Uterus (tissue), 4 donors: Measurements from ENCODE around the gene GRAMD1A. TPM values are rescaled to one million over a fixed set of nuclear protein-coding genes. Genes with fewer than 3 reads are reported as not detected.
A peak's percentile ranks its signal among the peaks of the same experiment; 100 is the strongest.
"Not testable (repeated sequence)": the region's sequence is repeated elsewhere in the genome, so short reads cannot be mapped to it uniquely, and the experiment has no call there.

Experiments used
- DNase-seq, 2 donors: peaks; one replicate each; pipeline ENCODE4 v3.0.0-alpha.2; 2019 to 2020
- H3K27ac ChIP-seq, 2 donors: fragments of 200-600 bp; sonication (generic); 1 replicate in 1 of 2; 2 replicates in 1 of 2; pipeline ENCODE4 v1.5.1; 2016 to 2018
- H3K27me3 ChIP-seq, 2 donors: fragments of 200-600 bp; sonication (generic); one replicate each; pipeline ENCODE4 v1.5.1; 2018 to 2019; ENCODE audit warnings: control low read depth in 1 of 2
- H3K36me3 ChIP-seq, 2 donors: fragments of 200-600 bp; sonication (generic); one replicate each; pipeline ENCODE4 v1.5.1; 2019; ENCODE audit warnings: control low read depth in 1 of 2
- H3K4me1 ChIP-seq, 2 donors: fragments of 200-600 bp; sonication (generic); one replicate each; pipeline ENCODE4 v1.5.1; 2018 to 2019; ENCODE audit warnings: control low read depth in 1 of 2
- H3K4me3 ChIP-seq, 2 donors: fragments of 200-600 bp; sonication (generic); 1 replicate in 1 of 2; 2 replicates in 1 of 2; pipeline ENCODE4 v1.5.1; 2018 to 2019; ENCODE audit warnings: mild to moderate bottlenecking in 1 of 2
- H3K9me3 ChIP-seq, 2 donors: fragments of 200-600 bp; sonication (generic); one replicate each; pipeline ENCODE4 v1.5.1; 2019; ENCODE audit warnings: control low read depth in 1 of 2
- POLR2A ChIP-seq, 2 donors: fragments of 450-650 bp; IDR thresholded peaks; one replicate each; pipeline ENCODE4 v1.6.1; 2016; ENCODE audit warnings: antibody characterized with exemption in 2 of 2, mild to moderate bottlenecking in 1 of 2, moderate library complexity in 1 of 2
- intact Hi-C: fragments of 100-400 bp; cut with DNase I; formaldehyde crosslinking; loops from one replicate; pipeline ENCODE4 v1.15.1; 2023; ENCODE audit warnings: low total_unique reads
- total RNA-seq, 4 donors: library from RNA; depleted of rRNA in 3 of 4; stranded (reverse); fragments of >200 nt in 3 of 4; gene quantifications; one replicate each; pipeline versions ENCODE4 v1.1.0 to v1.2.4, GENCODE V29; 2014 to 2023
- TF ChIP-seq, protein P1 (sequence below), 4 experiments: fragments of 200-600 bp in 2 of 4; fragments of 450-650 bp in 2 of 4; sonication (generic) in 2 of 4; IDR thresholded peaks; one replicate each; pipeline ENCODE4 v1.5.1; 2016 to 2019; ENCODE audit warnings: antibody characterized with exemption in 4 of 4, mild to moderate bottlenecking in 2 of 4, moderate library complexity in 1 of 4
- donor health status: DM: yes; HTN: yes; CAD: no.

Gene GRAMD1A
- total RNA-seq, 4 donors from 2014 or later = 40.0 to 89.8 (median 52.2) TPM

DNA sequence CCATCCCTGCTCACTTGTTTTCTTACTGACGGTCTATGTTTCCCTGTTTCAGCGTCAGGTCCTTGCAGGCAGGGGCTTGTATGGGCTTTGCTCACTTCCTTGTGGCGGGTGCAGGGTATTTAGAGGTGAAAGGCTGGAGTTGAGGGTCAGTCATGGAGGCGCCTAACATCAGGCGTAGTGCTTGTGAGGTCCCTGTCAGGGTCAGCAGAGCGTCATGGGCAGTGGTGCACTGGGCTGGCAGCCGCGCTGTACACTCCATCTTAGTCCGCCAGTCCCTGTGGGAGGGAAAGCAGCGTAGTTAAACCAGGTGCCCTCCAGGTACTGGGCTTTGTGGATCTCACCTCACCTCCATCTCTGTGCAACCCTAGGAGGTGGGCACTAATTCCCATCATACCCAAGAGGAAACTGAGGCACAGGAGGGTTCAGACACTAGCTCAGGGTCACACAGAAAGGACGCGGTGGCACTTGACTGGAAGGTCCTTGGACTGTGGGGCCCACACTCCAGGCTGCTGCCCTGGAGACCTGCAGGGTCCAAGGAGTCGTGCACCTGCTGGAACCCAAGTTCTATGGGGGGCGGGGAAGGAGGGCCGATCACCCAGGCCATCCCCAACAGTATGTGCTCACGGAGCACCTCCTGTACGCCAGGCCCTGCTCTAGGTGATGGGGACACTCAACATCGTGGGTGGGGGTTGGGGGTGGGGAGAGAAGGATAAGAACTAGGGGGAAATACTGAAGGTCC is 4.6 kb downstream of the GRAMD1A start:
- H3K36me3 ChIP-seq = no peaks in the 10 kb centered on the region
- no peaks in the 10 kb centered on the region for H3K9me3 ChIP-seq
- H3K27me3 ChIP-seq = no peaks in the 10 kb centered on the region
- H3K27ac ChIP-seq = peak overlapping the region in 1 of 2 donors; percentile 69
- DNase-seq = no peak
- intact Hi-C loops = no loop called here
- H3K4me1 ChIP-seq = no peaks in the 10 kb centered on the region
- H3K4me3 ChIP-seq = no peak overlapping the region
- TF ChIP-seq, protein P1, sequence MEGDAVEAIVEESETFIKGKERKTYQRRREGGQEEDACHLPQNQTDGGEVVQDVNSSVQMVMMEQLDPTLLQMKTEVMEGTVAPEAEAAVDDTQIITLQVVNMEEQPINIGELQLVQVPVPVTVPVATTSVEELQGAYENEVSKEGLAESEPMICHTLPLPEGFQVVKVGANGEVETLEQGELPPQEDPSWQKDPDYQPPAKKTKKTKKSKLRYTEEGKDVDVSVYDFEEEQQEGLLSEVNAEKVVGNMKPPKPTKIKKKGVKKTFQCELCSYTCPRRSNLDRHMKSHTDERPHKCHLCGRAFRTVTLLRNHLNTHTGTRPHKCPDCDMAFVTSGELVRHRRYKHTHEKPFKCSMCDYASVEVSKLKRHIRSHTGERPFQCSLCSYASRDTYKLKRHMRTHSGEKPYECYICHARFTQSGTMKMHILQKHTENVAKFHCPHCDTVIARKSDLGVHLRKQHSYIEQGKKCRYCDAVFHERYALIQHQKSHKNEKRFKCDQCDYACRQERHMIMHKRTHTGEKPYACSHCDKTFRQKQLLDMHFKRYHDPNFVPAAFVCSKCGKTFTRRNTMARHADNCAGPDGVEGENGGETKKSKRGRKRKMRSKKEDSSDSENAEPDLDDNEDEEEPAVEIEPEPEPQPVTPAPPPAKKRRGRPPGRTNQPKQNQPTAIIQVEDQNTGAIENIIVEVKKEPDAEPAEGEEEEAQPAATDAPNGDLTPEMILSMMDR (IDR thresholded peaks at IDR 0.05) = no peak
- no peak for TF ChIP-seq POLR2A (IDR thresholded peaks at IDR 0.05)

DNA sequence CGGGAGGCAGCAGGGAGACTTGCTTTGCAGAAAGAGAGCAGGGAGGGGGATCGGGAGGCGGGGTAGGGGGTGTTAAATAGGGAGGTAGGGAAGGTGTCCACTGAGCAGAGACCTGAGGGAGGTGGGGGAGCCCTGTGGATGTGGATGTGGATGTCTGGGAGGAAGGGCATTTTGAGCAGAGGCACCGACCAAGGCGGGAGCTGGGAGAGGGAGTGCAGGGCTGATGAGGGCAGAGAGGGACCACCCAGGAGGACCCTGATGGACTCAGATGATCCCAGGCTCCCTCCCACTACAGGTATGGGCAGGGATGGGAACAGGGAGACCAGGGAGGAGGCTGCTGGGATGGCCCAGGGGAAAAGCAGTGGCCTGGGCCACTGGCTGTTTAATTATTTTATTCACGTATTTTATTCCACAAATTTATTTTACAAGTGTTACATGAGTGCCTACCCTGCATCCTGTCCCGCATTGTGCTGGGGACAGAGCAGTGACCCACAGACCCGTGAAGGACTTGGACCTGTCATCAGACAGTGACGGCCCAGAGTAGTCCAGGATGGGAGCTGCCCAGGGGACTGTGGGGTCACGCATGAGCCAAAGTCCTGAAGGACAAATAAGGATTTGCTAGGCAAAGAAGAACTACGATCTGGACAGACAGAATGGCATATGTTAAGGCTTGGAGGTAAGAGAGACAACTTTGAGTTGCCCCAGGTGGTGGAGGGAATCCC is 5.3 kb downstream of the GRAMD1A start:
- Histone ChIP-seq H3K4me3 (no peak overlapping the region), H3K9me3 (no peaks in the 10 kb centered on the region), H3K27ac (peak overlapping the region; percentile 42 to 69), H3K4me1 (no peaks in the 10 kb centered on the region), H3K27me3 (no peaks in the 10 kb centered on the region), H3K36me3 (no peaks in the 10 kb centered on the region)
- intact Hi-C loops = no loop called here
- TF ChIP-seq, protein P1 (IDR thresholded peaks at IDR 0.05) = no peak
- TF ChIP-seq POLR2A (IDR thresholded peaks at IDR 0.05) = no peak
- no peak for DNase-seq

DNA sequence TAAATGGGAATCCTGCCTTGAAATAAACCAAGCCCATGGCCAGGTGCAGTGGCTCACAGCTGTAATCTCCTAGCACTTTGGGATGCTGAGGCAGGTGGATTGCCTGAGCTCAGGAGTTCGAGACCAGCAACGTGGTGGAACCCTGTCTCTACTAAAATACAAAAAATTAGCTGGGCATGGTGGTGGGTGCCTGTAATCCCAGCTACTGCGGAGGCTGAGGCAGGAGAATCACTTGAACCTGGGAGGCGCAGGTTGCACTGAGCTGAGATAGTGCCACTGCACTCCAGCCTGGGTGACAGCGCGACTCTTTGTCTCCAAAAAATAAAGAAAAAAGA is 5.9 kb downstream of the GRAMD1A start:
- H3K9me3 ChIP-seq, H3K27me3 ChIP-seq, DNase-seq, intact Hi-C loops, H3K4me3 ChIP-seq, H3K4me1 ChIP-seq, H3K36me3 ChIP-seq: not testable (repeated sequence)
- H3K27ac ChIP-seq = peak overlapping the region; percentile 42 to 69

DNA sequence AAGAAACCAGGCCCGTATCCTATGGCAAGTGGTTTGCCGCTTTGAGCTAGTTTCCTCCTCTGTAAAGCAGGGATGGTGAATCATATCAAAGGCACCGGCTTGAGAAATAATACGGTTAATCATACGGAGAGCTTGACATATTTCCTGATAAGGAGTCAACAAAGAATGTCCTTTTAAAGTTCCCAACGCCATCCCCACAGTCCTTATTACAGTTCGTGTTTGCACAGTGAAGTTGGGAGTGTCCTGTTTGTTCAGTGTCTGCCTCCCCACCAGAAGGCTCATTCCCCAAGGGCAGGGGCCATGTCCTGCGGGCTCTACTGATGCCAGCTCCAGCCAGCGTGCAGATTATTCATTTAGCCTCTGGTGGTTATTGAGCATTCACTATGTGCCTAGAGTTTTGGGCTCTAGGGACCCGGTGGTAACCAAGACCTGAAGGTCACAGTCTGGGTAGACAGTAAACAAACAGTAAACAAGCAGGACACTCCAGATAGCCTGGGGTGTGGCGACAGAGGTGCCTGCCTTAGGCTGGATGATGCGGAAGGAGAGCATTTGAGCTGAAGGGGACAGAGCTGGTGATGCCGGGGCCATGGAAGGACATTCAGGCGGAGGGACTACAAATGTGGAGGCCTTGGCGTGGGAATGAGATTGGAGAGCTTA is 6.3 kb downstream of the GRAMD1A start:
- H3K9me3 ChIP-seq = no peaks in the 10 kb centered on the region
- no peak for DNase-seq
- no peak for TF ChIP-seq POLR2A (IDR thresholded peaks at IDR 0.05)
- TF ChIP-seq, protein P1 (IDR thresholded peaks at IDR 0.05) = no peak
- peak overlapping the region; percentile 42 to 69 for H3K27ac ChIP-seq
- no peaks in the 10 kb centered on the region for H3K27me3 ChIP-seq
- no peaks in the 10 kb centered on the region for H3K4me1 ChIP-seq
- H3K36me3 ChIP-seq = no peaks in the 10 kb centered on the region
- H3K4me3 ChIP-seq = no peak overlapping the region
- intact Hi-C loops = no loop called here

DNA sequence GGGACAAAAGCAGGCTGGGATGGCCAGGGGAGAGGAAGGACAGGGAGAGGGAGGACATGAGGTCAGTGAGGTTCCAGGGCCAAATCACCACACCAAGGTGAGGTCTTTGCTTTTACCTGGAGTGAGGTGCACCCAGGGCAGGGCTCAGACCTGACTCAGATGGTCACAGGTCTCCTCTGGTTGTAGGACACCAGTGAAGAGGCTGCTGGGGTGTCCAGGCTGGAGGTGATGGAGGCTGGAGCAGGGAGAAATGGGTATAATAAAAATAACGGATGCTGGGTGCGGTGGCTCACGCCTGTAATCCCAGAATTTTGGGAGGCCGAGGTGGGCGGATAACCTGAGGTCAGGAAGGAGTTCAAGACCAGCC is 6.9 kb downstream of the GRAMD1A start:
- peak overlapping the region; percentile 0 to 69 for H3K27ac ChIP-seq
- intact Hi-C loops = no loop called here
- H3K9me3 ChIP-seq = no peaks in the 10 kb centered on the region
- H3K27me3 ChIP-seq = no peaks in the 10 kb centered on the region
- no peak for DNase-seq
- no peaks in the 10 kb centered on the region for H3K4me1 ChIP-seq
- TF ChIP-seq, protein P1 (IDR thresholded peaks at IDR 0.05) = no peak
- no peak for TF ChIP-seq POLR2A (IDR thresholded peaks at IDR 0.05)
- H3K4me3 ChIP-seq = no peak overlapping the region
- no peaks in the 10 kb centered on the region for H3K36me3 ChIP-seq

DNA sequence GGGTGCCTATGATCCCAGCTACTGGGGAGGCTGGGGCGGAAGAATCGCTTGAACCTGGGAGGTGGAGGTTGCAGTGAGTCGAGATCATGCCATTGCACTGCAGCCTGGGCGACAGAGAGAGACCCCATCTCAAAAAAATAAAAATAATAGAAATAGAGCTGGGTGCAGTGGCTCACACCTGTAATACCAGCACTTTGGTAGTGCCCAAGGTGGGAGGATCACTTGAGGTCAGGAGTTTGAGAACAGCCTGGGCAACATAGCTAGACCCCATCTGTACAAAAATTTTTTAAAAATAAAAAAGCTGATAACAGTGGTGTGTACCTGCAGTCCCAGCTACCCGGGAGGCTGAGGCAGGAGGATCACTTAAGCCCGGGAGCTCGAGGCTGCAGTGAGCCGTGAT is 7.3 kb downstream of the GRAMD1A start:
- DNase-seq, H3K4me3 ChIP-seq, H3K27ac ChIP-seq, H3K36me3 ChIP-seq, H3K27me3 ChIP-seq, H3K9me3 ChIP-seq, intact Hi-C loops, H3K4me1 ChIP-seq: not testable (repeated sequence)
